Activated CD4-positive, alpha-beta T cell treated with anti-CD3 and anti-CD28 coated beads, Interleukin-2, amount 10 ng/mL, durations not matched to agents 24 days and 14 days (primary cell): ENCODE data around the gene GRAMD2B. TPM values are rescaled to one million over a fixed set of nuclear protein-coding genes. Genes with fewer than 3 reads are reported as not detected.

ENCODE experiments used
- DNase-seq: peaks from one replicate; pipeline ENCODE4 v3.0.0; 2022
- H3K27ac Mint-ChIP-seq: one replicate; pipeline ENCODE4 v1.8.0; 2022; ENCODE audit warnings: mild to moderate bottlenecking, mixed read lengths
- H3K27me3 Mint-ChIP-seq: one replicate; pipeline ENCODE4 v1.8.0; 2022; ENCODE audit warnings: mixed read lengths
- H3K36me3 Mint-ChIP-seq: one replicate; pipeline ENCODE4 v1.8.0; 2022; ENCODE audit warnings: low read depth, mild to moderate bottlenecking, mixed read lengths
- H3K4me1 Mint-ChIP-seq: one replicate; pipeline ENCODE4 v1.8.0; 2021; ENCODE audit warnings: mixed read lengths
- H3K4me3 Mint-ChIP-seq: one replicate; pipeline ENCODE4 v1.8.0; 2022; ENCODE audit warnings: mild to moderate bottlenecking, moderate library complexity, mixed read lengths
- H3K9me3 Mint-ChIP-seq: one replicate; pipeline ENCODE4 v1.8.0; 2021; ENCODE audit warnings: mixed read lengths
- intact Hi-C: fragments of 100-400 bp; cut with micrococcal nuclease; formaldehyde crosslinking; loops from one replicate; pipeline ENCODE4 v1.15.1; 2023
- total RNA-seq: library from RNA; stranded (reverse); gene quantifications from 2 replicates; pipeline ENCODE4 v1.2.3, GENCODE V29; 2022

GRAMD2B gene
- total RNA-seq, 1 donor from 2014 or later, result 10.8 TPM

DNA sequence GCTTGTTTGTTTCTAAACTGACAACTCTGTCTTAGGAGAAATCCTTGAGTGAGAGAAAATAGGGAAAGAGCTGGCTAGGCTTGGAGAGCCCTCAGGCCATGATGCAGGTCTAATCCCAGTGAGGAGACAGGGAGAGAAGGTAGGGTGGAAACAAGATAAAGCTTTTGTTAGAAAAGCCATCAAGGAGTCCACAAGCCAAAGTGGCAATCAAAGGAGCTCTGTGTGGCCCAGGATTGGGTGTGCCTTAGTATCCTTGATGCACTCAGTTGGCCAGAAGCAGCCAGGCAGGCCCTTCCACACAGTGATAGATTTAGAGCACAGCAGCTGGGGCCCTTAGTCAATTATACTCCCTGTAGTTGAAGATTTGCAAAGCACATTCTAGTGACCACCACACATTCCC lies 97.9 kb downstream of the GRAMD2B start:
- no peaks in the 10 kb centered on the region for H3K36me3 Mint-ChIP-seq
- no peak overlapping the region for H3K4me3 Mint-ChIP-seq
- intact Hi-C loops, result no loop called here
- H3K27me3 Mint-ChIP-seq, result peaks cover 3% of the 10 kb centered on the region
- no peaks in the 10 kb centered on the region for H3K9me3 Mint-ChIP-seq
- H3K4me1 Mint-ChIP-seq, result no peaks in the 10 kb centered on the region
- no peak overlapping the region for H3K27ac Mint-ChIP-seq
- no peak for DNase-seq

DNA sequence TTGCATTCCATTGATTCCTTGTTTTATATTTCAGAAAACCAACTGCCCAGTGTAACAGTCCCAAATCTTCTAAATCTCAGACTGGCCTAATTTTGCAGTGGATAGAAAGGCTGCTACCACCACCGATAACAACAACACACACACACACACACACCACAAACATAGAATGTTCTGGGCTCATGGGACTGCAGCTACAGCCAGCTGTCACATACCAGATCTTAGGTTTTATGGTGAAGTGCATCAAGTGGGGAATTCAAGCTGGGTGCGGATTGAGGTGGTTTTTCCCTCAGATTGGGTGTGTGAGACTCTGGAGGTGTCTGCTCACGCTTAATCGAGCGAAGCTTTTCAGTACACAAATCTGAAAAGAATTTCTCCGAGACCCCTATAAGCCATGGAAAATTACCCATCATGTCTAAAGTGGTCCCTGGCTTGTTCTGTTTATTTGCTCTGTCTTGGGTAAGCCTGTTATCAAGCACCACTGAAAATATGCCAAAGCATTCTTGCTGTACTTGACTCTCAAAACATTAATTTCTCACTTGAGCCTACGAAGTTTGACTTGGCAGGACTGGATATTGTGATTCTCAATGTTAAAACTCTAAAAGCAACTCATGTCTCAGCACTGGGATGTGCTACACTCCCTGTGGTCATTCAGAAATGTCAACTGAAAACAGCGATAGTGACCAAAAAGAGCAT lies 100.8 kb downstream of the GRAMD2B start:
- Mint-ChIP-seq H3K27me3 (peaks cover 1% of the 10 kb centered on the region), H3K27ac (no peak overlapping the region)
- intact Hi-C loops, result no loop called here

DNA sequence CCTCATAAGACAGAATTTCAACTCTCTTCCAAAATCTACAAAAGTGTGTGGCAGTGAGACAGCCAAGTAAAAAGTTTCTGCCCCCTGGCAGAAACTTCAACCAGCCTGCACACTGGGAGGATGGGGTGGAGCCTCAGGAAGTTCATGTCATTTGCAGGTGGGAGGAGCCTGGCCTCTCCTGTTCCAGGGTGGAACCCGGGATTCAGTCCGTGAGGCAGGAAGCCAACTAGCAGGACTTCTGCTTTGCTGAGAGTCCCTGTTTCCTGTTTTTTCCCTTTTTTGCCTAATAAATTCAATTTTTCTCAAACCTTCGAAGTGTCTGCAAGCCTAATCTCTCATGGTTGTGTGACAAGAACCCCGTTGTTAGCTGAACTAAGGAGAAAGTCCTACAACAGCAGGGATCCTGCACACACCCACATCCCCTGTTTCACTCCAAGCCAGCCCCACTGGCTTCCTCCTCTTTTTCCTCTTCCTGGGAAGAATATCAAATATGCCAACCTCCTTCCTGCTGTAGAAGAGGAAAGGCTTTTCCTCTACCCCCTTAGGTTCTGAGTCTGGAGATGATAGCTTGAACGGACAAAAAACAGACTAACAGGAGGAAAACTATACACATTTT lies 102.5 kb downstream of the GRAMD2B start:
- H3K27ac Mint-ChIP-seq, result no peak overlapping the region
- DNase-seq, result no peak
- intact Hi-C loops, result no loop called here
- no peaks in the 10 kb centered on the region for H3K9me3 Mint-ChIP-seq
- H3K4me1 Mint-ChIP-seq, result no peaks in the 10 kb centered on the region
- peaks cover 1% of the 10 kb centered on the region for H3K27me3 Mint-ChIP-seq
- H3K36me3 Mint-ChIP-seq, result no peaks in the 10 kb centered on the region
- H3K4me3 Mint-ChIP-seq, result no peak overlapping the region

More for the DNA sequence above, 100.8 kb downstream of the GRAMD2B start:
- no peak overlapping the region for H3K4me3 Mint-ChIP-seq
- H3K9me3 Mint-ChIP-seq, result no peaks in the 10 kb centered on the region
- no peaks in the 10 kb centered on the region for H3K36me3 Mint-ChIP-seq
- H3K4me1 Mint-ChIP-seq, result no peaks in the 10 kb centered on the region
- no peak for DNase-seq

DNA sequence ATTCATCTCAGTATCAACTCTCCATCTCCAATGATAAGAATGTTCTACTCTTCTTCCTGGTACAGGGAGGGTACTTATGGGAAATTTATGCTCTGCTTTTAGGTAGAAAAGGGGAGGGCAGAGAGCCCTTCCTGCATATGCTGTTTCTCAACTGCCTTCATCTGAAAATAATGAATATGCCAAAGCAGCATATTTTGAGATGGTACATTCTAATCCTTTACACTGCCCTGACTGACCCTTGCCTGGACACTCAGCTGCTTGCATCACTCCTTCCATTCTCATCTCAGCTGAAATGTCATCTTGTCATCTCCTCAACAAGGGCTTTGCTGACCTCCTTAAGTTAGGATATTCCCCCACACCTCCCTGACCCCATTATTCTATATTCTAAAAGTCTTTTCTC lies 103.3 kb downstream of the GRAMD2B start:
- Mint-ChIP-seq H3K36me3 (no peaks in the 10 kb centered on the region), H3K27ac (no peak overlapping the region), H3K4me3 (no peak overlapping the region), H3K4me1 (no peaks in the 10 kb centered on the region), H3K9me3 (no peaks in the 10 kb centered on the region), H3K27me3 (peaks cover 1% of the 10 kb centered on the region)
- intact Hi-C loops, result no loop called here
- DNase-seq, result no peak

DNA sequence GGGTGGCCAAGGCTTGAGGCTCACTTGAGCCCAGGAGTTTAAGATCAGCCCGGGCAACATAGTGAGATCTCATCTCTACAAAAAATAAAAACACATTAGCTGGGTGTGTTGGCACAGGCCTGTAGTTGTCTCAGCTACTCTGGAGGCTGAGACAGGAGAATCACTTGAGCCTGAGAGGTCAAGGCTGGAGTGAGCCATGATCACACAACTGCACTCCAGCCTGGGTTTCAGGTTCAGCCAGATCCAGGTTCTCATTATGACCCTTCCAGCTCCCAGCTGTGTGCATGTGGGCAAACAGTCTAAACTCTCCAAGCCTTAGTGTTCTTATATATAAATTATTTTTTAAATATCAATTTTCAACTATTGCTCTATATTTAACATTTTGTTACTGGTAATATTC lies 103.9 kb downstream of the GRAMD2B start:
- Mint-ChIP-seq H3K27ac (no peak overlapping the region), H3K9me3 (no peaks in the 10 kb centered on the region), H3K4me3 (no peak overlapping the region), H3K4me1 (no peaks in the 10 kb centered on the region), H3K27me3 (peaks cover 1% of the 10 kb centered on the region), H3K36me3 (no peaks in the 10 kb centered on the region)
- intact Hi-C loops, result no loop called here
- no peak for DNase-seq

DNA sequence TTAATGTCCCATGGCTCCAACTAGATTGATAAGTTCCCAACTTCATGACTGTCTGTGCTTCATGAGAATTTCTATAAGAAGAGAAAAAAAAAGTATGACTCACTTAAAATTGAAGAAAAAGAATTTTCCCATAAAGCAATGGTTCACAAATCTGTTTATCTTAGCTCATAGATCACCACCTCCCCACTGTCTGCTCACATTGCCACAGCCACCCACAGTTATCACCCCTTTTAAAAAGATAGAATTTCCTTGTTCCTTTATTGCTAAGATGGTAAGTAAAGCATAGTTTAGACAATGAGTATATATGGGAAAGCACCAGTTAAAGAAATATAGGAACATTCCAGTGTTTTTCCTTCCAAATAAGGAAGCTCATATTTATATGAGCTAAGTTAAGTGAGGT lies 104.7 kb downstream of the GRAMD2B start:
- Mint-ChIP-seq H3K4me1 (no peaks in the 10 kb centered on the region), H3K27ac (no peak overlapping the region), H3K27me3 (peaks cover 1% of the 10 kb centered on the region), H3K9me3 (no peaks in the 10 kb centered on the region), H3K36me3 (no peaks in the 10 kb centered on the region), H3K4me3 (no peak overlapping the region)
- DNase-seq, result no peak
- intact Hi-C loops, result no loop called here

DNA sequence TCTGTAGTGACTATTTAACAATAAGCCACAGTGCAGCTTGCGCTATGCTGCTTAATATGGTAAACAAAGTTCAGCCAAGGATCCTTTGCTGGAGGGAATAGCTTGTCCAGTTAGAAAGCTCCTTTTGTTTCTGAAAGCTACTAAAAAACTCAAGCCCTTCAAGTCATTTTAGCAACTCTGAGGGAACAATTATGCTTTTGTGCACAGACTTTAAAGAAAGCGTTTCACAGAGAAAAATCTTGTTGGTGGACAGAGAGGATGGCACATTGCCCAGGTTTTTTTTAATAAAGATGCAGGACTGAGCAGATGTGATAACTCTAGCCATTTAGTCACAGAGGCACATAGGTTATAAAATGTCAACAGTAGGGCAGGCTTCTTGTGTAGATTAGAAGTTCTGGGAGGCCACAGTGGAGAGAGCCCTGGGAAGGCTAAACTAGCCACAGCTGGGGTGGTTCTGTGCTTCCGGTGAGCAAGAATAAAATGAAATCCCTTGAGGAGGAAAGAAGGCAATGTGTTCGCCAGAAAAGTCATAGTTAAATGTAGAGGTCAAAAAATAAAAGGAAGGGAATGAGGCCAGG lies 108.4 kb downstream of the GRAMD2B start:
- intact Hi-C loops, result no loop called here
- no peak overlapping the region for H3K27ac Mint-ChIP-seq
- no peaks in the 10 kb centered on the region for H3K36me3 Mint-ChIP-seq

DNA sequence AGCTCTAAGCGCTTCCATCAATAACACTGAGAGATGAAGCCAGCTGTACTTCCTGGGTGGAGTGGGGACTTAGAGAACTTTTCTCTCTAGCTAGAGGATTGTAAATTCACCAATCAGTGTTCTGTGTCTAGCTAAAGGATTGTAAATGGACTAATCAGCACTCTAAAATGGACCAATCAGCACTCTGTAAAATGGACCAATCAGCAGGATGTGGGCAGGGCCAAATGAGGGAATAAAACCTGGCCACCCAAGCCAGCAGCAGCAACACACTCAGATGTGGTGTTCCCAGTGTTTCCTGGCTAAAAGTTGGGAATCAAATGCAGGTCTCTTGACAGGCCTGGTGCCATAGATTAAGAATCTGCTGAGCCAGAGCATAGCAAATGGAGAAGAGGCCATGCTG lies 111.3 kb downstream of the GRAMD2B start:
- intact Hi-C loops, result no loop called here
- H3K27me3 Mint-ChIP-seq, result no peaks in the 10 kb centered on the region
- no peaks in the 10 kb centered on the region for H3K4me1 Mint-ChIP-seq
- H3K4me3 Mint-ChIP-seq, result no peak overlapping the region
- no peaks in the 10 kb centered on the region for H3K9me3 Mint-ChIP-seq
- DNase-seq, result no peak
- H3K36me3 Mint-ChIP-seq, result no peaks in the 10 kb centered on the region
- no peak overlapping the region for H3K27ac Mint-ChIP-seq

More for the DNA sequence above, 108.4 kb downstream of the GRAMD2B start:
- DNase-seq, result no peak
- Mint-ChIP-seq H3K27me3 (no peaks in the 10 kb centered on the region), H3K4me1 (no peaks in the 10 kb centered on the region), H3K9me3 (no peaks in the 10 kb centered on the region), H3K4me3 (no peak overlapping the region)

DNA sequence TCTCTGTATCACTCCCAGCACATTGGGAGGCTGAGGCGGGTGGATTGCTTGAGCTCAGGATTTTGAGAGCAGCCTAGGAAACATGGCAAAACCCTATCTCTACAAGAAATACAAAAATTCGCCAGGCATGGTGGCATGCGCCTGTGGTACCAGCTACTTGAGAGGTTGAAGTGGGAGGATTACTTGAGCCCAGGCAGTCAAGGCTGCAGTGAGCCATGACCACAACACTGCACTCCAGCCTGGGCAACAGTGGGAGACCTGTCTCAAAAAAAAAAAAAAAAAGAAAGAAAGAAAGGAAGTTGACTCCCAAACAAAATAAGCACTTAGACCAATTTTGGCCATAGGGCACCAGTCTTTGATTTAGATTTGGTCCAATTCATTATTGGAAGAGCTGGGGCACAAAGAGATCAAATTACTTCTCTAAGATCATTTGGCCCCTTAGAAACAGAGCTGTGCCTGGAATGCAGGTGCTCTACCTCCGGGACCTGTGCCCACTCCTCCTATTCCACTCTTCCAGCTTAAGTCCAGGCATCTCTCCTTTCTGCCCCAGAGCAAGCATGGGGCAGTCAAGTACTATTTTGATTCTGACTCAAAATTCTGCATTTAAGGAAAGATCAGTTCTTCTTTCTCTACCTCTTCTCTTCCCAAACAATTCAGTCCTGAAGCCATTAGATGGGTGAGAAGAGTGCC lies 112.8 kb downstream of the GRAMD2B start:
- H3K36me3 Mint-ChIP-seq, result no peaks in the 10 kb centered on the region
- intact Hi-C loops, result no loop called here
- DNase-seq, result no peak
- no peak overlapping the region for H3K4me3 Mint-ChIP-seq
- H3K27ac Mint-ChIP-seq, result no peak overlapping the region
- H3K27me3 Mint-ChIP-seq, result peaks cover 2% of the 10 kb centered on the region
- H3K9me3 Mint-ChIP-seq, result no peaks in the 10 kb centered on the region
- no peaks in the 10 kb centered on the region for H3K4me1 Mint-ChIP-seq

DNA sequence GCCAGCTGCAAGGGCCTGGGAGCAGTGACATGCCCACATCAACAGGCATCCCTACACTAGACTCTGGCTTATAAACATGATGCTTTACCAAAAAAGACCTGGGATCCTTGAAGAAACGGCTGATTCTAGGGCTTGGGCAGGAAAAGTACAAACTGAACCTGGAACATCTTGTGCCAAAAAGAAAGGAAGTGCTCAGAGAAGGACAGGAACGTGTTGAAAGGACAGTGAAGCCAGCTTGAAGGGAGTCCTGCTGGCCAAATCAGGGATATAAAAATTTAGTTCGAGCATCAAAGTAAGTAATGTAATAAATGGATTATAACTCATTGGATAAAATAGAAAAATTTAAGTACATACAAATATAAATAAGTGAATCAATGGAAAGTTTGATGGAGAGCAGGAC lies 113.7 kb downstream of the GRAMD2B start:
- peaks cover 2% of the 10 kb centered on the region for H3K27me3 Mint-ChIP-seq
- no peaks in the 10 kb centered on the region for H3K36me3 Mint-ChIP-seq
- no peaks in the 10 kb centered on the region for H3K9me3 Mint-ChIP-seq
- intact Hi-C loops, result no loop called here
- no peaks in the 10 kb centered on the region for H3K4me1 Mint-ChIP-seq
- DNase-seq, result no peak
- H3K27ac Mint-ChIP-seq, result no peak overlapping the region
- H3K4me3 Mint-ChIP-seq, result no peak overlapping the region

DNA sequence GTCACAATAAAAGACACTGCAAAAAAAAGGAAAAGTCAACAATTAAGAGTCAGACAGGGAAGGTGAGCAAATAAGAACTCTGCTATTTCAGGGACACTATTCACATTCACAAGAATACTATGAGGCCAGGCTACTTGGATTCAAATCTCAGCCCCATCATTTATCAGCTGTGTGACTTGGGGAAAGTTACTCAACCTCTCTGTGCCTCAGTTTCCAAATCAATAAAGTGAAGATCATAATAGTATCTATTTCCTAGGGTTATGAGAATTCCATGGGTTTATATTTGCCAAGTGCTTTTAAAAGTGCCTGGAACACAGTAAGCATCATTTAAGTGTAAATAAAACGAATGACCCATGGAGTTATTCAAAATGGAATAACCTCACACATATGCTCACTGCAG lies 115.4 kb downstream of the GRAMD2B start:
- H3K27me3 Mint-ChIP-seq, result peaks cover 2% of the 10 kb centered on the region
- no peak overlapping the region for H3K27ac Mint-ChIP-seq
- no peaks in the 10 kb centered on the region for H3K36me3 Mint-ChIP-seq
- DNase-seq, result no peak
- H3K4me3 Mint-ChIP-seq, result no peak overlapping the region
- intact Hi-C loops, result no loop called here
- H3K4me1 Mint-ChIP-seq, result no peaks in the 10 kb centered on the region
- no peaks in the 10 kb centered on the region for H3K9me3 Mint-ChIP-seq

DNA sequence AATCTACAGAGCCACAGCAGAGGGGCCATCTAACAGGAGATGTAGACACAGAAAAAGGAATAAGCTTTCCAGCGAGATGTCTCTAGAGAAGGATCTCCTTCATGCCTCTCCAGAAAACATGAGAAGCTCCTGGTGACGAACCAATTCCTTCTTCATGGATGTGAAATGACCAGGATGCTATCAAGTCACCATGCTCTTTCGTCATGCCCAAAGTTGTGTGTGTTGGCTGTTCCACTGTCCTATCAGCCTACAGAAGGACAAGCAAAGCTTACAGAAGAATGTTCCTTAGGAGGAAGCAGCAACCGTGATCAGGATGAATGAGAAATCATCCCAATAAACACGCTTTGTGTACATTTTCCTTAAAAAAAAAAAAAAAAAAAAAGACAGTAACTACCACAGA lies 117.4 kb downstream of the GRAMD2B start:
- Mint-ChIP-seq H3K9me3 (no peaks in the 10 kb centered on the region), H3K4me3 (no peak overlapping the region), H3K27me3 (peaks cover 2% of the 10 kb centered on the region), H3K27ac (no peak overlapping the region), H3K36me3 (no peaks in the 10 kb centered on the region), H3K4me1 (no peaks in the 10 kb centered on the region)
- intact Hi-C loops, result no loop called here
- no peak for DNase-seq

DNA sequence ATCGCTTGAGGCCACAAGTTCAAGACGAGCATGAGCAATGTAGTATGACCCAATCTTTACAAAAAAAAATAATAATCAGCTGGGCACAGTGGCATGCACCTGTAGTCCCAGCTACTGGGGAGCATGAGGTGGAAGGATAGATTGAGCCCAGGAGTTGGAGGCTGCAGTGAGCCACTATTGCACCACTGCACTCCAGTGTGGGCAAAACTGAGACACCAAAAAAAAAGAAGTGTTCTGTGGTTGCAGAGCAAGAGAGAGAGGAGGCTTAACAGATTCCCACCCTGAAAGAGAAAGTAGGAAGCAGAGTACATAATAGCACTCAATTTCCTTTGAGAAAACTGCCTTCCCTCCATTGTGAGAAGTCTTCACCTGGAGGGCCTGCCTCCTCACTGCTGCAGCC lies 119.2 kb downstream of the GRAMD2B start:
- no peak overlapping the region for H3K27ac Mint-ChIP-seq
- no peak for DNase-seq
- intact Hi-C loops, result no loop called here
- H3K36me3 Mint-ChIP-seq, result no peaks in the 10 kb centered on the region
- no peaks in the 10 kb centered on the region for H3K4me1 Mint-ChIP-seq
- H3K9me3 Mint-ChIP-seq, result no peaks in the 10 kb centered on the region
- H3K4me3 Mint-ChIP-seq, result no peak overlapping the region
- H3K27me3 Mint-ChIP-seq, result peaks cover 2% of the 10 kb centered on the region

DNA sequence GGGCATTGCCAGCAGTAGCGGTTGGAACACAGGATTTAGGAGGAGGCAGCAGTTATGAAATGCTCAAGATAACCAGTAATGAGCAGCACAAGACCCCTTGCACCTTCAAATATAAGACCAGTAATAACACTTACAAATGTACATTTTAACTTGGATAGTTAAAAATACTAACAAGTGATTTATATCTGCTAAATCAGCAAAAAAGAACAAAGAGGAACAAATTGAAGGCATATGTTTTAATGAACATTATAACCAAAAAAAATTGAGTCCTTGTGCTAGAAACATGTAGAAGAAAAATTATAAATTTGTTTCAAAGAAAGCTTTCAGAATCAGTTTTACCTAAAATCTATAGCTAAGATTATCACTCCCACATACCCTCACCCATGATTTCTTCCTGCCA lies 119.8 kb downstream of the GRAMD2B start:
- intact Hi-C loops, result no loop called here
- Mint-ChIP-seq H3K36me3 (no peaks in the 10 kb centered on the region), H3K4me3 (no peak overlapping the region), H3K27ac (no peak overlapping the region), H3K27me3 (peaks cover 2% of the 10 kb centered on the region), H3K4me1 (no peaks in the 10 kb centered on the region), H3K9me3 (no peaks in the 10 kb centered on the region)
- no peak for DNase-seq
